ENCODE data around the gene MTRFR.
A peak's percentile ranks its signal among the peaks of the same experiment; 100 is the strongest.
"Not testable (repeated sequence)": the region's sequence is repeated elsewhere in the genome, so short reads cannot be mapped to it uniquely, and the experiment has no call there.

MTRFR gene

DNA sequence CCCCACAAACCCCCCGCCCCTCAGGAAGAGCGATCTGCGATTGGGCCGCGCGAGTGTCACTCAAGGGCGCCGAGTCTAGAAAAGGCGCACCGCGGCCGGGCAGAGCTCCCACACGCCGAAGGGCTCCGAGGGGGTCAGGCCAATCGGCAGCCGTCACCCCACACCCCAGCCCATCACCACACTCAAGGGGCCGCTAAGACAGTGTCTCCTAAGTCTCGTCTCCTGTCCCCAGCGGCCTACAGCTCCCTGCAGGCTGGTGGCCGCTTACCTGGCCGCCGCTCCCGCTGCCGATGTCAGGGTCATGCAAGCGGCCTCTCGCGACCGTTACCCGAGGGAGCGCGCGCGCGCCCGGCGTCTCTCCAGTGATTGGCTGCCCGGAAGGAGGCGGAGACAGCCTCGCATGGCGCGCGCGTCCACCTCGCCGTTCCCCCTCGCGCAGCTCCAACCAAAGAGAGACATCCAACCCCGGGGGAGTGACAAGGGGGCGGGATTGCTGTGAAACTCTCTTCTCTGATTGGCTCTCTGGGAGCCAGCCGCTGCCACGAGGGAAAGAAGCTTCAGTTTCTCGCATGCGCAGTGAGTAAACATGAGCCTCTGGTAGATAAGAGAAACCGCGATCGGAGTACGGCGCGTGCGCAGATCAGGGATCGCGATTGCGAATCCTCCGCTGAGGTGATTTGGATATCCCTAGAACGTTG is at the start of gene MTRFR, which contains the start of gene MPHOSPH9:
Gene MTRFR (plus strand): TSS at position 630 of the 698 bp plus-strand sequence. CDS start 20,239 bp downstream, outside the sequence.
Gene MPHOSPH9 (minus strand): TSS at position 335 of the 698 bp plus-strand sequence. CDS start 2,777 bp downstream, outside the sequence.
- peak; percentile 95 to 97 for DNase-seq (ENCODE audit: low read depth in 2 of 2, low spot score in 1 of 2)

DNA sequence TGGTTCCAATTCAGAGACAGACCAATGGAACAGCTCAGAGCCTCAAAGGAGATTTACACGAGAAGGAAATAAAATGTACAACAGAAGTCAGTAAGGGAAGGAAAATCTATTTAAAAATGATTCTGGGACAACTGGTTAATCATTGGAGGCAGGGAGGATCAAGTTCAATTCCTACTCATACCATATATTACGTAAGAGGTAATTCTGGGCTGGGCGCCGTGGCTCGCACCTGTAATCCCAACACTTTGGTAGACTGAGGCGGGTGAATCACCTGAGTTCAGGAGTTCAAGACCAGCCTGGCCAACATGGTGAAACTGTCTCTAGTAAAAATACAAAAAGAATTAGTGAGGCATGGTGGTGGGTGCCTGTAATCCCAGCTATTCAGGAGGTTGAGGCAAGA is 45.6 kb upstream of the MTRFR start:
- no peak for DNase-seq (ENCODE audit: low read depth in 2 of 2, low spot score in 1 of 2)

DNA sequence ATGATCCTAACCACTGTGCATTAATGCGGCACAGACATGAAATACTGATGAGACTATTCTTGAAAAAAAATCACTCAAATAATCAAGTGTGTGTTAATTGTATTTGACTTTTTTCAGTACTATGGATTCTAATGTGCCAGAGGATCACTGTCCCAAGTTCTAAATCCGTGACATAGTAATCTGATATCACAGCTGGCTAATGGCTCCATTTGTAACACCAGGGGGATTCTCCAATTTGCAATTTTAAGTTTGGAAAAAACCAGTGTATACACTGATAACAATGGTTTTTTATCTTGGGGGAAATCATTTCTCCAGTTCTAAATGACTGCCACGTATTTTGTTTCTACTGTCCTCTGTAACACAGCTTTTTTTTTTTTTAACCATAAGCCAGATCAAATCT is 33.3 kb upstream of the MTRFR start:
- DNase-seq (ENCODE audit: low read depth in 2 of 2, low spot score in 1 of 2): no peak

DNA sequence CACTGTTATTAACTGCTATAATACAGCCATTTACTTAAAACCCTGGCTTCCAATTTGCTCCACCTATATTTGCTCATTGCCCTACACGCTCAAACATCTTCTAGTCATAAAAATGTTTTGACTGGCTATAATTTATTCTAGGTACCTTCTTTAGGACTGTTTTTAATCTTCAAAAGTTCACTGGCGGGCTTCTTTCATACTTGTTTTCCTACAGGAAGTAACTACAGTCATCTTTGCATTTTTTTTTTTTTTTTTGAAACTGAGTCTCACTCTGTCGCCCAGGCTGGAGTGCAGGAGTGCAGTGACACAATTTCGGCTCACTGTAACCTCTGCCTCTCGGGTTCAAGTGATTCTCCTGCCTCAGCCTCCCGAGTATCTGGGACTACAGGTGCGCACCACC is 32.8 kb upstream of the MTRFR start:
- no peak for DNase-seq (ENCODE audit: low read depth in 2 of 2, low spot score in 1 of 2)

DNA sequence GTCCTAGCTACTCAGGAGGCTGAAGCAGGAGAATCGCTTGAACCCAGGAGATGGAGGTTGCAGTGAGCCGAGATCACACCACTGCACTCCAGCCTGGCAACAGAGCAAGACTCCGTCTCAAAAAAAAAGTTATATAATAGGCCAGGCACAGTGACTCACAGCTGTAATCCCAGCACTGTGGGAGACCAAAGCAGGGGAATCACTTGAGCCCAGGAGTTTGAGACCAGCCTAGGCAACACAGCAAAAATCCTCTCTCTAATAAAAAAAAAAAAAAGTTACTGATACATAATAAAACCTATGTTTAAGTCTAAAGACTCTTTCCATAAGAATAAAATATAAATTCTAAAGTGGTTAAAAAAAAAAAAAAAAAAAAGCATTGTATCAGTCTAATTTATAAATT is 26.4 kb upstream of the MTRFR start:
- not testable (repeated sequence) for DNase-seq (ENCODE audit: low read depth in 2 of 2, low spot score in 1 of 2)

DNA sequence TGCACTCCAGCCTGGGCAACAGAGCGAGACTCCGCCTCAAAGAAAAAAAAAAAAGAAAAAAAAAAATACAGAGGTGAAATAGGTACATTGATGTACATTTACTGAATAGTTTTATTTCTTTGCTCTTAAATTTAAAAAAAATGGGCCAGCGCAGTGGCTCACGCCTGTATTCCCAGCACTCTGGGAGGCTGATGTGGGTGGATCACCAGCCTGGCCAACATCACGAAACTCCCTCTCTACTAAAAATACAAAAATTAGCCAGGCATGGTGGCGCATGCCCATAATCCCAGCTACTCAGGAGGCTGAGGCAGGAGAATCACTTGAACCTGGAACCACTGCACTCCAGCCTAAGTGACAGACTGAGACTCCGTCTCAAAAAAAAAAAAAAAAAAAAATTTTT is 25.4 kb upstream of the MTRFR start:
- not testable (repeated sequence) for DNase-seq (ENCODE audit: low read depth in 2 of 2, low spot score in 1 of 2)

DNA sequence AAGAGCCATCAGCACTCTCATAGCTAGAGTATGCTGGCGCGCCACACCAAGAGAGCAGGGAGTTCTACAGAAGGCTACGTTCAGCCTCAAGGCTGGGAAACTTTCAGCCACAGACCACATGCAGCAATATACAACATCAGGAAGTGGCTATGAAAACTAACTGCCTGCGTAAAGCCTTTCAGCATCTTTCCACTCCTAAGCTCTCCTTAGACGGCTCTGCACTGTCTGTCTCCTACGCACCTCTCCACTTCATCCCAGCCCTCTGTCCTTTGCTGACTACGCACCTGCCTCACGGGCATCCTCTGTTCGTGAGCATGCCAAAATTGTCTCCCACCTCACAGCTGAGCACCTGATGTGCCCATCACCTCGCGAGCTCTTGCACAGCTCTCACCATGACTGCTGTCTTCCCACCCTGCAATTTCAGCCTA is 10.0 kb upstream of the MTRFR start:
- DNase-seq (ENCODE audit: low read depth in 2 of 2, low spot score in 1 of 2): peak; percentile 11 to 35

DNA sequence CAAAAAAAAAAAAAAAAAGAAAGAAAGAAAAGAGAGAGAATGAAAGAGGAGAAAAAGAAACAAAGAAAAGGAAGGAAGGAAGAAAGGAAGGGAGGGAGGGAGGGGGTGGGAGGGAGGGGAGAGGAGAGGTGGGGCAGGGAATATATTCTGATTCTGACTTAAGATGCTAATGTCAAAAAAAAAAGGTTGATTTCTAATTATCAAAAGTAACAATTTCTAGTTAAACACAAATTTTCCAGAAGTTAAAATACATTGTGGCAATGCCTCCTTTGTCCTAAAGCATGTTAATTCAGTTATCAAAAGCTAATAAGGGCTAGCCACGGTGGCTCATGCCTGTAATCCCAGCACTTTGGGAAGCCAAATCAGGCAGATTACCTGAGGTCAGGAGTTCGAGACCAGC is 7.8 kb upstream of the MTRFR start:
- DNase-seq (ENCODE audit: low read depth in 2 of 2, low spot score in 1 of 2): no peak

DNA sequence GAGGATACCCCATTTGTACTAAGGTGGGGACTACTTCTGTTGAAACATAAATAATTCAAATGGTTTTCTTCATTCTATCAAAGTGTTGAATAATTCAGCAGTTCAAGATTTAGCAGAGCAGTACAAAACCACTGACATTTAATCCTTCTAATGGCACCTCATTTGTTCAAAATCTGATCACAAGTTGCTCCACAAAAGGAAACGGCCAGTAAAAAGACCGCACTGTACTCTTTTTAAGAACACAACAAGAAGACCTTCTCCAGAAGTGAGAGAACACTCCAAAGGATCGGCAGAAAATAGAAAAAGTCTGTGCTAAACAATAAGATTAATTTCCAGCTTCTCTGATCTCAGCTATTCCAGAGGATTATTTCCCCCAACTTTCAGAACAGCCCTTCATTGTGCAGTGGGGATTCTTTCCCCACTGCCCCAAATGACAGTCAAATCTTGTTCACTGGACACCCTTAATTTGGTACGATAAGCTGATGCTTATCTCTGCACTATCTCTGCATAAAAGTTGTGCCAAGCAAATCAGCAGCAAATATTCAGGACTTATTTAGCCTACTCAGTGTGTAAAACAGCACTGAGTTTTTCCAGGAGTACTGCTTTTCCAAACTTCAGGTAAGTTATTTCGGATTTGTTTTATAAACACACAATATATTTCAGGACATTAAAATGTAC is 5.5 kb upstream of the MTRFR start:
- no peak for DNase-seq (ENCODE audit: low read depth in 2 of 2, low spot score in 1 of 2)

DNA sequence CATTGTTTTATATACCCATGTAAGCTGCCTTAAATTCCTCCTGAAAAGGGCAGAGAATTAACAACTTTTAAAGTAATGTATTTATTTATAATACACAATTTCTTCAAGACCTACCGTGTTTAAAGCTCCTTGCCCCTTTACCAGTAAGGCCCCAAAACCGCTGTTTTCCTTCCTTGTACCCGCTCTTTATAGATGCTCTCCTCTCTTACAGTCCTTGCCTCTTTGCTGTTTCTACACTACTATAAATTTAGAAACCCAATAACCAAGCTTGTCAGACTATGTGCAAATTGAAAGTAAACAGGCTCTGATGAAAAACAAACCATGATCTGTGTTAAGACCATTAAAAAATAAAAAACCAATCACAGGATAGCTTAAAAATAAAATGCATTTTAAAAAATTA is 4.2 kb upstream of the MTRFR start:
- DNase-seq (ENCODE audit: low read depth in 2 of 2, low spot score in 1 of 2): no peak

DNA sequence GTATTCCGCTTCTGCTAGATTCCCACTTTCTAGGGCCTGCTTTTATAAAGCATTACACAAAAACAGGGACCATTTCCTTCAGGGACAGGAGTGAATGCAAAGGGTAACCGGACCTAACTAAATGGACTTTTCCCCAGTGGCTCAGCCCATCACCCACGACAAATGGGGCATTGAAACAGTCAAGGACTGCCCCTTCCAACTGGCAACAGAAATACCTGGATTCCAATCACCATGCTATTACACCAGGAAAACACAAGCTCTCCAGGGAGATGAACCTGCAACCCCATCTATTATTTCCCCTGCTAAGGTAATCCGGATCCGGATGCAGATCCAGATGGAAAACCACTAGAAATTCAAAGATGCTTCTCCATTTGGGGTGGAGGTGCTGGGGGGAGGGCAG is 1.3 kb upstream of the MTRFR start:
- DNase-seq (ENCODE audit: low read depth in 2 of 2, low spot score in 1 of 2): no peak

DNA sequence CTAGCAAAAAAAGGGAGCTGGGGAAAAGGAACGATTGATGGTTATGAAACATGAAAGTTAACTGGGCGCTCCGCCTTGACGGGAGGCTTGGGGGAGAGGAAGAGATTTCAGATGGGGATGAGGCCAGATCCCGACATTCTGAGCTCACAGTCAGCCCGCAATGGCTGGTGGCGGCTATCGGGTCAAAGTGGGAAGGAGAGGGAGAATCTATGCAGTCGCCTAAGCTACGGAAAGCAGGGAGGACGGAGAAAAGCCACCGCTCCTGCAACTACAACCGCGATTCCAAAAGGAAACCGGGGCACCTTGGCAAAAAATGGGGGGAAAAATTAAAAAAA is 797 bp upstream of the MTRFR start:
- no peak for DNase-seq (ENCODE audit: low read depth in 2 of 2, low spot score in 1 of 2)

DNA sequence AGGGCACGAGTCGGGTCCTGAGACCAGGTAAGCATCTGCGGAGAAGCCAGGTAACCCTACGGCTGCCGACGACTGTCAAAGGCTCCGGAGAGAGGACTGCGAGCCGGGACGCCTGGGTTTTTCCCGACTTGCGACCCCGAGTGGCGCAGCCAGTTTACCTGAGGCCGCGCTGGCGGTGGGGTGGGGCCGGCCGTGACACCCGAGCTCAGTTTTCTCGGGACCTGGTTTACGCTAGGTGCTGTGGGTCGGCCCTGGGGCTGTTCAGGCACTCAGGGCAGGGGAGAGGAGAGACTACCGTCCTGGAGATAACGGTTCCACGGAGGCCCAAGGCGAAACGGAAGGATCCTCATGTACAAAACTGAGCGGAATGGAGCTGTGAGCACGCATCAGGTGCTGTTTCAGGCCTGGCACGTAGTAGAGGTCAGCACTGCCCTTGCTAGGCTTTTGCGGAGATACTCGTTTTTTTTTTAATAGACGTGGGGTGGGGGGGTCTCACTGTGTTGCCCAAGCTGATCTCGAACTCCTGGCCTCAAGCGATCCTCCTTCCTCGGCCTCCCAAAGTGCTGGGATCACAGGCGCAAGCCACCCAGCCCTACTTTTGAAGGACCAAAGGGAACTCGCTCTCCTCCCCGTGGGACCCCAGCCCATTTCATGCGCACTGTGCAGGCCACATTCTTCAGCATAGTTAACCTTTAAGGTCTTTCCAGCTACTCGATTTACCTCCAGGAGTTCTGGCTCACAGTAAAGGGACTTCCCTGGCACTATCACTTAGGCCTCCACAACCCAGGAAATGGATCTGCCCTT is 471 bp downstream of the MTRFR start:
- no peak for DNase-seq (ENCODE audit: low read depth in 2 of 2, low spot score in 1 of 2)

DNA sequence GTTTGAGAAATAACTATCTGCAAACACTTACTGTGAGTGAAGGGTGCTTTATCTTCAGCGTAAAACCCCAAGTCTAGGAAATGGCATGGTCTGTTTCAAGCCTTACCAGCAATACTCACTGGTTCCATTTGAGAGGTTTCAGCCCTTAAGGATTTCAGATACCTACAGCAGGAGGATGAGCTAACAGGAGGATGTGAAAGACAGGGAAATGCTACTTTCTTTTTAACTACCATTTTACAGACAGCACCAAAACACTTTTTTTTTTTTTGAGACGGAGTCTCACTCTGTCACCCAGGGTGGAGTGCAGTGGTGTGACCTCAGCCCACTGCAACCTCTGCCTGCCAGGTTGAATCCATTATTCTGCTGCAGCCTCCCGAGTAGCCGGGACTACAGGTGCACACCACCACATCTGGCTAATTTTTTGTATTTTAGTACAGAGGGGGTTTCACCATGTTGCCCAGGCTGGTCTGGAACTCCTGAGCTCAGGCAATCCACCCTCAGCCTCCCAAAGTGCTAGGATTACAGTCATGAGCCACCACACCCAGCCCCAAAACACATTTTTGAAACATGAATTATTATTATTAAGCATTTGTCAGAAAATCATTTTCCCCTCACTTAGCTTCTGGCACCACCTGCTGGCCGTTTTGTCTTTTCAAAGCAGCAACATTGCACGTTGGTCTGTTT is 4.6 kb downstream of the MTRFR start:
- peak; percentile 50 to 56 for DNase-seq (ENCODE audit: low read depth in 2 of 2, low spot score in 1 of 2)

DNA sequence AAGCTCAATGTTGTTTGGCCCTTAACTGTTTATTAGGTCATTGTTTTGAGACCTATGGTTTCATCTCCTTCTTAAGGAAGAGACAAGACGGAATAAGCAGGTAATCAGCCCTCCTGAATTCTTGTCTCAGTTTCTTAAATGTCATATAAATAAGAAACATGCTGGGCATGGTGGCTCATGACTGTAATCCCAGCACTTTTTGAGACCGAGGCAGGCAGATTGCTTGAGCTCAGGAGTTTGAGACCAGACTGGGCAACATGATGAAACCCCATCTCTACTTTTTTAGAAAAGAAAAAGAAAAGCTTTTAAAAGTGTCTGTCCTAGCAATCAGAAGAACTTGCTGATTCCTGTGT is 5.1 kb downstream of the MTRFR start:
- no peak for DNase-seq (ENCODE audit: low read depth in 2 of 2, low spot score in 1 of 2)

DNA sequence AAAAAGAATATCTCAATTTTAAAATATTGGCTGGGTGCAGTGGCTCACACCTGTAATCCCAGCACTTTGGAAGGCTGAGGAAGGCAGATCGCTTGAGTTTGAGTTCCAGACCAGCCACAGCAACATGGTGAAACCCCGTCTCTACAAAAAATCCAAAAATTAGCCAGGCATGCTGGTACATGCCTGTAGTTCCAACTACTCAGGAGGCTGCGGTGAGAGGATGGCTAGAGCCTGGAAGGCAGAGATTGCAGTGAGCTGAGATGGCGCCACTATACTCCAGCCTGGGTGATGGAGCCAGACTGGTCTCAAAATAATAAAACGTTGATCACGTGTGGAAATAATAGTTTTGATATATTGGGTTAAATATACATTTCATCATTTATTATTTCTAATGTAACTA is 5.7 kb downstream of the MTRFR start:
- DNase-seq (ENCODE audit: low read depth in 2 of 2, low spot score in 1 of 2): no peak

DNA sequence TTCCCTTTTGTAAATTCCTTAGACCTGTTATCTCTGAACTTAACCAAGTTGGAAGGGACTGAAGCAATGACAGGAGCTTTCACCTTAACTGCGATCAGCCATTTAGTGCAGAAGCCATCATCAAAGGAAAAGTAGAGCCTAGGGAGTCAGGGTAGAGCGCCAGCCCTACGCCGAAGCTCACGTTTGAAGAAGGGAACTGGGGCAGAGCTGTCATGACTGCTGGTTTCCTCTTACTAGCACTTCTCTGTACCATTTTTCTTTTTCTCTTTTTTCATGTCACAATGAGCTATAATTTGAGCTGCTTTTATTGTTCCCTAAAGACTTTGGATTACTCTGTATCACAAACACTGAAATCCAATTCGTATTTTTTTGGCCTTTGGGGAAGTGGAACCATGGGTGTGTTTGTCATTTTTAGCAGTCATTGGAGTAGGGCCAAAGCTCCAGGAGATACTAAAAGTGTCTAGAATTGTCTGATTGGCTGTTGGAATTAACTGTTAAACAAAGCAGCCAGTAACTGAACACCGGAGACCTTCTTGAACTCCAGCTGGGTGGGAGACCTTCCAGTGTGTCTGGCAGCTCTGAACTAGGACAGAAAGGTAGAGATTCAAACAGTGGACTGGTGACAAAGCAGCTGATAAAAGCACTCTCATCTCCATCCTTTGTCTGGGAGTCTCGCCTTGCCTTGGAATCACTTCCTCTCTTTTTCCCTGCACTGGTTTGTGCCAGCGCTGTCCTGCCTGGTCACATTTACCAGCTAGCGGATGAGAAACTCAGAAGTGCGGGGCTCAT is 9.1 kb downstream of the MTRFR start:
- DNase-seq (ENCODE audit: low read depth in 2 of 2, low spot score in 1 of 2): no peak

DNA sequence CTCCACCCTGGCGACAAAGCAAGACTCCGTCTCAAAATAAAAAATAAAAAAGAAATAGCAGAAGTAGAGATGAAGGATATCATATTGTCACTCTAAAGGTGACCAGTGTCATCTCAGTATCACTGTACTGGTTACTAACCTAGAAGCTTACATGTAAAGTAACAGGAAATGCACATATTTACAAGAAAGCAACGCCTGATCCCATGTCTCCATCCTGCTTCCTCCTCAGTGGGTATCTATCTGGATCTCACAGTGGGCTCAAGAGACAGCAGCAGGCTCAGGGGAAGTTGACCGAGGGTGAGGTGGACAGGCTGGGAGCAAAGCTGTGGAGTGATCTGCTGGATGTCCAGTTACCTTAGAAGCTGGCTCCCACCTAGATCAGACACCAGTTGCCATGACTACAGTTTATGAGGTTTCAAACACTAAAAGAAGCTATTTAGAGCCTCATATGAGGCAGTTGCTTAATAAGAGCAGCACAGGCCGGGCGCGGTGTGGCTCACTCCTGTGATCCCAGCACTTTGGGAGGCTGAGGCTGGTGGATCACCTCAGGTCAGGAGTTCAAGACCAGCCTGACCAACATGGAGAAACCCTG is 10.5 kb downstream of the MTRFR start:
- DNase-seq (ENCODE audit: low read depth in 2 of 2, low spot score in 1 of 2): no peak

DNA sequence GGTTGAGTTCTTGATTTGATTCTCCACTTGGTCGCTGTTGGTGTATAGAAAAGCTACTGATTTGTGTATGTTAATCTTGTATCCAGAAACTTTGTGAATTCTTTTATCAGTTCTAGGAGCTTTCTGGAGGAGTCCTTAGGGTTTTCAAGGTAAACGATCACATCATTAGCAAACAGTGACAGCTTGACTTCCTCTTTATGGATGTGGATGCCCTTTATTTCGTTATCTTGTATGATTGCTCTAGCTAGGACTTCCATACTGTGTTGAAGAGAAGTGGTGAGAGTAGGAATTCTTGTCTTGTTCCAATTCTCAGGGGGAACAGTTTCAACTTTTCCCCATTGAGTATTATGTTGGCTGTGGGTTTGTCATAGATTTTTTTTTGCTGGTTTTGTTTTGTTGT is 12.4 kb downstream of the MTRFR start:
- DNase-seq (ENCODE audit: low read depth in 2 of 2, low spot score in 1 of 2): no peak

DNA sequence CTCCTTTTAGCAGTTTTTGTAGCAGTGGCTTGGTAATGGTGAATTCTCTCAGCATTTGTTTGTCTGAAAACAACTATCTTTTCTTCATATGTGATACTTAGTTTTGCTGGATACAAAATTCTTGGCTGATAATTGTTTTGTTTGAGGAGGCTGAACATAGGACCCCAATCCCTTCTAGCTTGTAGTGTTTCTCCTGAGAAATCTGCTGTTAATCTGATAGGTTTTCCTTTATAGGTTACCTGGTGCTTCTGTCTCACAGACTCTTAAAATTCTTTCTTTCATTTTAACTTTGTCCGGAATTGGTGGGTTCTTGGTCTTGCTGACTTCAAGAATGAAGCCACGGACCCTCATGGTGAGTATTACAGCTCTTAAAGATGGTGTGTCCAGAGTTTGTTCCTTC is 14.9 kb downstream of the MTRFR start:
- DNase-seq (ENCODE audit: low read depth in 2 of 2, low spot score in 1 of 2): not testable (repeated sequence)
